A673 (cell line): Measurements from ENCODE around the gene ANKS6.

Experiments
- CTCF ChIP-seq: fragments of 300-800, 200-600 bp; sonication (generic); conservative IDR thresholded peaks from 2 replicates; pipeline ENCODE4 v1.5.1; 2017; ENCODE audit warnings: low read depth, mild to moderate bottlenecking, antibody characterized with exemption, low read length, moderate library complexity, mixed read lengths
- EZH2 ChIP-seq: fragments of 200-600 bp; sonication (generic); IDR thresholded peaks from 2 replicates; pipeline ENCODE4 v1.6.1; 2017; ENCODE audit warnings: borderline replicate concordance, low read depth, mild to moderate bottlenecking, mixed read lengths, antibody characterized with exemption, low read length; ENCODE audit not compliant: poor library complexity, severe bottlenecking

GRCh38 chr9:98798254-98798653 lies 1.9 kb upstream of the ANKS6 start:
- TF ChIP-seq CTCF (no peak), EZH2 (no peak)
